ENCODE measurements around the gene CSF2RB.

CSF2RB gene

GRCh38 chr22:36900225-36900624, 13.2 kb upstream of the CSF2RB start:
- H3K27ac ChIP-seq, result no peak overlapping the region
- no peak for TF ChIP-seq ZFX (IDR thresholded peaks at IDR 0.05)
- TF ChIP-seq CTCF (conservative IDR thresholded peaks at IDR 0.05), result no peak

- no peak for TF ChIP-seq ZFX (IDR thresholded peaks at IDR 0.05)
- no peak for TF ChIP-seq CTCF (conservative IDR thresholded peaks at IDR 0.05)
Observed at GRCh38 chr22:36900880-36901279, 12.5 kb upstream of the CSF2RB start.

GRCh38 chr22:36901411-36902142, 11.9 kb upstream of the CSF2RB start:
- H3K27ac ChIP-seq, result no peak overlapping the region
- TF ChIP-seq CTCF (conservative IDR thresholded peaks at IDR 0.05) (no peak), ZFX (IDR thresholded peaks at IDR 0.05) (no peak)

More at GRCh38 chr22:36900880-36901279, 12.5 kb upstream of the CSF2RB start:
- H3K27ac ChIP-seq, result no peak overlapping the region

GRCh38 chr22:36902143-36902926, 11.1 kb upstream of the CSF2RB start:
- no peak overlapping the region for H3K27ac ChIP-seq
- TF ChIP-seq ZFX (IDR thresholded peaks at IDR 0.05) (no peak), CTCF (conservative IDR thresholded peaks at IDR 0.05) (no peak)

GRCh38 chr22:36904260-36904880, 9.1 kb upstream of the CSF2RB start:
- H3K27ac ChIP-seq, result no peak overlapping the region
- TF ChIP-seq CTCF (conservative IDR thresholded peaks at IDR 0.05) (peak; percentile 33), ZFX (IDR thresholded peaks at IDR 0.05) (no peak)

GRCh38 chr22:36907253-36908195, 5.9 kb upstream of the CSF2RB start:
- no peak overlapping the region for H3K27ac ChIP-seq
- TF ChIP-seq ZFX (IDR thresholded peaks at IDR 0.05) (no peak), CTCF (conservative IDR thresholded peaks at IDR 0.05) (no peak)
